Stimulated activated CD8-positive, alpha-beta memory T cell treated with anti-CD3 and anti-CD28 coated beads, Interleukin-12 subunit alpha, Interleukin-12 subunit beta, amount 100 ng/mL, for 24 hours (primary cell): ENCODE data around the gene RHBG.
"Not testable (repeated sequence)": the region's sequence is repeated elsewhere in the genome, so short reads cannot be mapped to it uniquely, and the experiment has no call there.

Source experiments
- DNase-seq: peaks from one replicate; pipeline ENCODE4 v3.0.0-alpha.2; 2020; ENCODE audit errors: extremely low read depth

RHBG gene, protein sequence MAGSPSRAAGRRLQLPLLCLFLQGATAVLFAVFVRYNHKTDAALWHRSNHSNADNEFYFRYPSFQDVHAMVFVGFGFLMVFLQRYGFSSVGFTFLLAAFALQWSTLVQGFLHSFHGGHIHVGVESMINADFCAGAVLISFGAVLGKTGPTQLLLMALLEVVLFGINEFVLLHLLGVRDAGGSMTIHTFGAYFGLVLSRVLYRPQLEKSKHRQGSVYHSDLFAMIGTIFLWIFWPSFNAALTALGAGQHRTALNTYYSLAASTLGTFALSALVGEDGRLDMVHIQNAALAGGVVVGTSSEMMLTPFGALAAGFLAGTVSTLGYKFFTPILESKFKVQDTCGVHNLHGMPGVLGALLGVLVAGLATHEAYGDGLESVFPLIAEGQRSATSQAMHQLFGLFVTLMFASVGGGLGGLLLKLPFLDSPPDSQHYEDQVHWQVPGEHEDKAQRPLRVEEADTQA

DNA sequence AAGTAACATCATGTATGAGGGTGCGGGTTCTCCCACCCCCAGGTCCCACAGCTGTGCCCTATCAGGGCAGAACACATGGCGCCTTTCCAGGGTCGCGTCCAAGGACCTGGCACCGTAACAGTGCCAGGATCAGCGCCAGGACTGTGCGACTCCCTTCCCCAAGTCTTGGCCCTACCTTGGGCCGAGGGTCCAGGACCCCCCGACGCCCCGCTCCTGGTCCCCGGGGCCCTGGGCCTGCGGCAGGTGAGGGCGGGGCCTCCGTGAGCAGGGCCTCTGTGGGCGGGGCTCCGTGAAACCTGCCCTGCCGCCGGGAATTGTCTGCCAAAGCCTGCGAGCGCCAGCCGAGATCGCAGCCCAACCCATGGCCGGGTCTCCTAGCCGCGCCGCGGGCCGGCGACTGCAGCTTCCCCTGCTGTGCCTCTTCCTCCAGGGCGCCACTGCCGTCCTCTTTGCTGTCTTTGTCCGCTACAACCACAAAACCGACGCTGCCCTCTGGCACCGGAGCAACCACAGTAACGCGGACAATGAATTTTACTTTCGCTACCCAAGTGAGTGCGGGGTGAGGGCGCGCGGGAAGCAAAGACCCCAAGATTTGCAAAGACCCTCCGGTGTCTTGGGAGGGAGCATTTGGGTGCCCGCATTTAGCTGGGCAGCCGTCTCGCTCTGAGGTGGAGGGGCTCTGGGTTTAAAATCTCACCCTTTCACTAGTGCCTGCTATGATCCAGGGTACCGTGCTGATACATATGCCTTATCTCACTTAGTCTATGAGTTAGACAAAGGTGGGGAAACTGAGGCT, at the start of gene RHBG:
Gene RHBG, plus strand, starts transcription at position 323 of the 796 bp plus-strand sequence. Its CDS starts 39 bp downstream, at position 362.
- no peak for DNase-seq

DNA sequence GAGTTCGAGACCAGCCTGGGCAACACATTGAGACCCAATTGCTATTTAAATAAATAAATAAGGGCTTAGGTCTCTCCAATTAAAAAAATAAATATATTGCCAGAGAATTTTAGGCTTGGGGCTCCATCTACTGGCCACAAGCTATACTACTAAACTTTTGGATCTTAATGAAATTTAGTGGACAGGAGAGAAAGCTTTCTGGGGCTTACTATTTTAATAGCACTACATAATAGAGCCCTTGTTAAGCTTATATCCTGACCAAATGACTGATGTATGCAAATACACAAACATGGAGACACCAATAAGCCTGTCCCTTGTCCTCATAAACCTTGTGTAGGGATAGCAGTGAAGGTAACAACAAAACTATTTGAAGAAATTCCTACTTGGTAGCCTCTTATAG, 49.3 kb upstream of the RHBG start:
- DNase-seq, result no peak

DNA sequence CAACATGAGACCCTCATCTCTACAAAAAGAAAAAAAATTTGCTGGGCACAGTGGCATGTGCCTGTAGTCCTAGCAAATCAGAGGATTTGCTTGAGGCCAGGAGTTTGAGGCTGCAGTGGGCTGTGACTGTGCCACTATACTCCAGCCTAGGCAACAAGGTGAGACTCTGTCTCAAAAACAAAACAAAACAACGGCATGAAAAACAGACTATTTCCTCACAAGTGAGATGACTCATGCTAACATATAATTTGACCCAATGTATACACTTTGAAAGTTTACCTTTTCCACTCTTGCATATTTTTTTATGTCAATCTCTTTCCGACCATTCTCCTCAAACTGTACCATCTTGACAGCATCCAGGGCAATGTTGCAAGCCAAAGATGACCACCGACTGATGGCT, 48.5 kb upstream of the RHBG start:
- no peak for DNase-seq

DNA sequence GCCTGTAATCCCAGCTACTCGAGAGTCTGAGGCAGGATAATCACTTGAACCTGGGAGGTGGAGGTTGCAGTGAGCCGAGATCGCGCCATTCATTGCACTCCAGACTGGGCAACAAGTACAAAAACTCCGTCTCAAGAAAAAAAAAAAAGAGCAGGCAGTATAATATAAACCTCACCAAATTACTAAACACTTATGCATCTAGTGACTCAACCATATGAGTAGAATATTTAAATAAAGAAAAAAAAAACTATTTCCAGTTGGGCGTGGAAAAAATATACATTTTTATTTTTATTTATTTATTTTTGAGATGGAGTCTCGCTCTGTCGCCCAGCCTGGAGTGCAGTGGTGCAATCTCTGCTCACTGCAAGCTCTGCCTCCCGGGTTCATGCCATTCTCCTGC, 45.8 kb upstream of the RHBG start:
- not testable (repeated sequence) for DNase-seq

DNA sequence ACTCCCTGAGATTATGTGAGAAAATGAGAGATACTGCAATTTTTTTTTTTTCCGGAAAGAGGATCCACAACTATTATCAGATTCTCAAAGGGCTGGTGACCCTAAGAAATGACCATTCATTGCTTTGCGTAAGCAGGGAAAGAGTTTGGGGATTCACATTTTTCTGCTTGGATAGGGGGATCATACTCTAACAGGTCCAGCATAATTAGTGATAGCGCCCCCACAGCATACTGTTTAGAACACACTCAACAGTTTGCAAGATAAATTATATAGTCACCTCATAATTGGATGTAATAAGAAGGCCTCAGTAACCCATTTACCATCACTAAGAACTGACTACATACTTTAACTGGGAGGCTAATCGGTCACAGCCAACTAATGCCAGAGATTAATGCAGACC, 32.8 kb upstream of the RHBG start:
- no peak for DNase-seq

DNA sequence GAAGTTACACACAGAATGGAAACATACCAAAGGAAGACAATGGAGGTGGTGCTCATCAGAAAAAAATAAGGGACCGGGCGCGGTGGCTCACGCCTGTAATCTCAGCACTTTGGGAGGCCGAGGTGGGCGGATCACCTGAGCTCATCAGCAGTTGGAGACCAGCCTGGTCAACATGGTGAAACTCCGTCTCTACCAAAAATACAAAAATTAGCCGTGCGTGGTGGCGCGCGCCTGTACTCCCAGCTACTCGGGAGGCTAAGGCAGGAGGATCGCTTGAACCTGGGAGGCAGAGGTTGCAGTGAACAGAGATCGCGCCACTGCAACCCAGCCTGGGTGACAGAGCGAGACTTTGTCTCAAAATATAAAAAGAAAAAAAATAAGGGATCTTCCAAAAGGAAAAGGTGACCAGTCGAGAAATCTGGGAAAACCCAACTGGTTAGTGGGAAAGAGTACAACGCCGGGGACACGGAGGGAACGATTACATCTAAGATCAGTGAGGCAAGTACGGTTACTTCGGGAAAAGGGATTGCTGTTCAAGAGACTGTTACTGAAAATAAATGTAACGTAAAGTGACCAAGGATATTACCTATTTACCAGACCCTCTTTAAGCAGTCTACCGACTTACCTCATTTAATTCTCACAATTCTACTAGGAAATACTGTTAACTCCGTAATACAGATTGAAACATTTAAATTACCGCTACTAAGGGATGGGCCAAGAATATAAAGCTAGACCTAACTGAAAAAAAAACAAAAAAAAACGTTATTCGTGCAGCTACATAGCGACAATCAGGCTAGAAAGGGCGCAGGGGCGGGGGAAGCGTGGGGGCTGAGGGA, 31.7 kb upstream of the RHBG start:
- DNase-seq, result no peak

DNA sequence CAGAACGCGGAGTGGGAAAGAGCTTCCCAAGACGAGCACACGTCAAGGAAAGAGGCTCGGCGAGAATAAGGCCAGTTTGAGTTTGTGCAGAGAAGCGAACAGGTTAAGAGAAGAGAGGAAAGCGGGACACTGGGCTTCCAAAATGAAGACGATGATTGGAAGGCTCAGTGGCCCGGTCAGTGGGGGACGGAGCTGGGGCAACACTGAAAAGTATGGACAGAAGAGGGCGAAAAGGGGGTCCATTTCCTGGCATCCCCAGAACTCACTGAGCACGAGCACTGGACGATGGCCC, 31.2 kb upstream of the RHBG start:
- DNase-seq, result no peak

DNA sequence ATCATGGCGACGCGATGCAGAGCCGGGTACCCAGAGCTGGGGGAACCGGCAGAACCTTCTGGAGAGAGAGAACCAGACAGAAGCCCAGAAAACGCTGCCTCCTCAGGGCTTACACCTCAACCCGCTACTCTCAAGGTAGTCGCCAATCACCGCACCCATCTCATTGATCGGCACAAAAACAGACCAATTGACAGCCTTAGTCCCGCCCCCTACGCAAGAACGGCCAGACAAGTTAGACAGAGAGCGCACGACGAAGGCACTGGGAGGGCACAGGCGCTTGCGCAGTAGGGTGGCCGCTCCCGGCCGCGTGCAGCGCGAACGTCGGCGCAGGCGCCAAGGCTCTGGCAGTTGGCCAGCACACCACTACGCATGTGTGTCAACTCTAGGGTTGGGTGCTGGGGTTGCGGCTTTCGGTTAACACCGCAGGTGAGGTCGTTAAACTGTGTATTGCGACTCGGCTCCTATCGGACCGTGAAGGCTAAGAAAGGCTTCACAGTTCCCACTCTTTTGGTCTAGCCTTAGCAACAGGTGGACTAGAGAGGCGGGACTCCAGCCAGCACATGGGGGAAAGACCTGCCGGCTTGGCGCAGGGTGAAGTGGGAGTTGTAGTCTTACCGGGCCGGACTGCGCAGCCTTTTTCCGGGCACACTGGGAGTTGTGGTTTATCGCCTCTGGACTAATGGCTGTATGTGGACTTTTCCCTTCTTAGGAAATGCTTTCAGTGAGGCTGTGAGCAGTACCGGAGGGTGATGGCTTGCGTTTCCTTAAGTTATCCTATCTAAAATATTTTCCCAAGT, 30.6 kb upstream of the RHBG start, which contains the start of the genes CCT3 and TSACC:
Gene CCT3, minus strand, starts transcription at position 113 of the 797 bp plus-strand sequence. Its CDS starts 108 bp downstream, at position 5.
Gene TSACC, plus strand, starts transcription at position 347 of the 797 bp plus-strand sequence. CDS start 1,232 bp downstream, outside the sequence.
- DNase-seq, result peak; percentile 96

DNA sequence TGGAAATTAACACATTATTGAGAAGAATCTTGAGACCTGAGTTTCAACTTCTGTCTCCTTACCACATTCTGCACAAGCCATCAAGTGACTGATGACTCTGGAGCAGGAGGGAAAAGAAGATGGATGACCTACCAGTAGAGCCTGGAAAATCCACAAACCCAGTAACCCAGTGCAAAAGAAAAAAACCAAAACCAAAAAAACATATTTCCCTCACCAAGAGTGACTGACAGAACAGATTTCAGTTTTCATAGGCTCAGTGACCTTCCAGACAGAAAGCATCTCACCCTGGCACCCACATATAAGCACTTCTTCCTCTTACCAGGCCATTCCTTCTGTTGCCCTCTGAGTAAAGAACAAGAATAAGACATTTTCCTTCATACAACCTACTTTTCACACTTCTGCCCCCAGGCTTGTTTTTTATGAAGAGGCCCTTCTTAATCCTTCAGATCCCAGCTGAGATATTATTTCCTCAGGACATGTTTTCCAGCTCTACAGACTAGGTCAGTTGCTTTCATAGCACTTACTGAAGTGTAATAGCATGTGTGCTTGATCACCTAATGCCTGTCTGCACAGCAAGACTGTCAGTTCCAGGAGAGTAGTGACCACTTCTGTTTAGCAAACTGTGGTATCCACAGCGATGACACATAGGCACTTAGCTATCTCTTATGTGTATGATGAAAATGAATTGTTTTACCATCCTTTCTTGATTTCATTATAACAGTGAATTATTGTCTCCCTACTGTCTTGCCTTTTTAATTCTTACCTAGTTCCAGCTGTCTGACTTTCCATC, 26.6 kb upstream of the RHBG start:
- no peak for DNase-seq

DNA sequence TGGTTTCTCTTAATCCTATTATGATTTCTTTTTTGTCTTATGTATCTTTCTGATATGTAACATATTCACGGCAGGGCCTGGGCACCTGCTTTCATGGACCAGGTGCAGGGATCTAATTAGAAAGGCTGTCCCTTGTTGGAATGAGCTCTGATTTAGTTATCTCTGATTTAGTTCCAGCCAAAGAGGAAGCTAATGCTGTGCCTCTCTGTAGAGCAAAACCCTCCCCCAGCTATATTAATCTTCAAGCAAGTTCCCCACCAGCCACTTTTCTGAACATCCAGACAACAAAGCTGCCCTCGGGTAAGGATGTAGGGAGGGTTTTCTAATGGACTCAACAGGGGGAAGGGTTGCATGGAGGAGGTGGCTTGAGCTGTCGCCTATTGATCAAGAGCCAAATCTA, 24.6 kb upstream of the RHBG start:
- no peak for DNase-seq

DNA sequence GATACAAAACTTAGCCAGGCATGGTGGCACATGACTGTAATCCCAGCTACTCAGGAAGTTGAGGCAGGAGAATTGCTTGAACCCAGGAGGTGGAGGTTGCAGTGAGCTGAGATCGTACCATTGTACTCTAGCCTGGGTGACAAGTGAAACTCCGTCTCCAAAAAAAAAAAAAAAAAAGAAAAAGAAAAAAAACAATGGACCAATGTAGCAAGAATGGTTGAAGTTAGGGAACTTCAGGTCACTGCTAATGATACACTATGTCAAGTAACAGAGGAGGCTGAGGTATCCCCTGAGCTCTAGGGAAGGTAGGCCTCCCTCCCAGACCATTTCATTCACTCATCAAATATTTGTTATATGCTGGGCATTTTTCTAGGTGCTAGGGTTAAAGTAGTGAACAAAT, 23.0 kb upstream of the RHBG start:
- not testable (repeated sequence) for DNase-seq

DNA sequence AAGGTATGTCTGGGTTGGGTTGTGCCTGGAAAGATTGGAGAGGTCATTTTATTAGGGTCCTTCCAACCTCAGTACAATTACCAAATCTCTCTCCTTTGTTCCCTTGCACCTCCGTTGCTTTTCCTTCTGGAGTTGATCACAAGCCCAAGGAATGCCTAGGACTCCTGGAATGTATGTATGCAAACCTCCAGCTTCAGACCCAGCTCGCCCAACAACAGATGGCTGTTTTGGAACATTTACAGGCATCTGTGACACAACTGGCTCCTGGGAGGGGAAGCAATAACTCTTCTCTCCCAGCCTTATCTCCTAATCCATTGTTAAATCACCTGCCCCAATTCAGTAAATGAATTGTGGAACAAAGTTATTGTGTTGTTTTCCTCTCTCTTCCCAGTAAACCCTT, 22.4 kb upstream of the RHBG start:
- DNase-seq, result no peak

DNA sequence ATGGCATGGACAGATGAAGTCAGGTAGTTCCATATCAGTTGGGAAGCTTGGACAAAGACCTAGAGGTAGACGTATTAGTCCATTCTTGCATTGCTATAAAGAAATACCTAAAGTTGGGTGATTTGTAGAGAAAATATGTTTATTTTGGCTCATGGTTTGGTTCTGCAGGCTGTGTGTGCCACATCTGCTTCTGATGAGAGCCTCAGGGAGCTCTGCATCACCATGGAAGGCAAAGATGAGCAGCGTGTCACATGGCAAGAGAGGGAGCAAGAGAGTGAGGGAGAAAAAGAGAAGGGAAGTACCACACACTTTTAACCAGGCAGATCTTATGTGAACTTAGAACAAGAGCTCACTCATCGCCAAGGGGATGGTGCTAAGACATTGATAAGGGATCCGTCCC, 21.7 kb upstream of the RHBG start:
- DNase-seq, result no peak

DNA sequence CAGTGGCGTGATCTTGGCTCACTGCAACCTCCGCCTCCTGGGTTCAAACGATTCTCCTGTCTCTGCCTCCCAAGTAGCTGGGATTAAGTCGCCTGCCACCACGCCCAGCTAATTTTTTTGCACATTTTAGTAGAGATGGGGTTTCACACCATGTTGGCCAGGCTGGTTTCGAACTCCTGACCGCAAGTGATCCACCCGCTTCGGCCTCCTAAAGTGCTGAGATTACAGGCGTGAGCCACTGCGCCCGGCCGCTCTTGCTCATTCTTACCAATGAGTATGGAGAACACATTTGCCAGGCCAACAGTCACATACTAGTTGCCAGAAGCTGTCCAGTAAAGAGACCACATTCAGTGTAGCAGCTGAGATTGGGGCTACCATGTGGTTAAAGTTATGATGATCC, 16.5 kb upstream of the RHBG start:
- not testable (repeated sequence) for DNase-seq

DNA sequence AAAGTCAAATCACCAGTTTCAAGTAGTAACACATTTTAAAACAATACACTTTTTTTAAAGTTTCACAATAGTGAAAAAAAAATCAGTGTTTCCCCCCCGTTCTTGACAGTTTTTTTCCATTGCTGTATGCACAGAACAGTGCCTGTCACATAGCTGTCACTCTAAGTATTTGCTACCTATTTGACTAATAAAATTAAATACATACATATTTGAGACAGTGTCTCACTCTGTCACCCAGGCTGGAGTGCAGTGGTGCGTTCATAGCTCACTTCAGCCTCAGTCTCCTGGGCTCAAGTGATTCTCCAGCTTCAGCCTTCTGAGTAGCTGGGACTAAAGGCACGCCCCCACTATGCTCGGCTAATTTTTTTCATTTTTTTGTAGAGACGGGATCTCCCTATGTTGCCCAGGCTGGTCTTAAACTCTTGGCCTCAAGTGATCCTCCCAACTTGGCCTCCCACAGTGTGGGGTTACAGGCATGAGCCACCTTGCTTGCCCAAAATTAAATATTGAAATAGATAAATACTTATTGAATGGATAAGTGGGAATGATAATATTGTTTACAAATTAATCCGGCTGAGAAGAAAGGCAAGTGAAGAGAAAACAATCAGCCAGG, 12.6 kb upstream of the RHBG start:
- no peak for DNase-seq

DNA sequence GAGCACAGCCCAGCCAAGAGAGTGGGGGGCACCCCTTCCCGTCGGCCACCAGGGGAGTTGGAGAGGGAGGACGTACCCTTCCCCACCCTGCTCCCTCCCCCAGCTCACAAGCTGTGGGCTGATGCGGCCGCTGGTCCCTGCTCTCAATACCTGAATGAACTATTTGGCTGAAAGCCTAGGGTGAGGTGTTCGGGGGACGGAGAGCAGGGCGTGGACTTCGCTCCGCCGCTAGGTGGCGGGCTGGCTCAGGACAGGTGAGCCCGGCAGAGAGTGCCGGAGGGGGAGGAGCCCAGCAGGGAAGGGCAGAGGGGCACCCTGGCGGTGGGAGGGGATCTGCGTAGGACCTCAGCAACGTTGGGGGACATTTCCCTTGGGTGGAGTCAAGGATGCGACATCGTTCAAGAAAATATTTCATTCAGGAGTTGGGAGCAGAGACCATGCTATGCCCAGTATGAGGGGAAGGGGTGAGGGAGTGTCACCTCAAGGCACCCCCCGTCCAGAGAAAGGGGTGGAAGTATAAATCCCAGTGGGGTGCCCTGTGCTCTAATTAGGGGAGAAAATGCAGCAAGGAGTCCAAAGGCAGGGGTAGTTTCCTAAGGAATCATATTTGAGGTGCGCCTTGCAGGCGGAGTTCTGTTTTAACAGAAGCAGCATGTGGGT, 12.0 kb upstream of the RHBG start:
- peak; percentile 22 for DNase-seq

DNA sequence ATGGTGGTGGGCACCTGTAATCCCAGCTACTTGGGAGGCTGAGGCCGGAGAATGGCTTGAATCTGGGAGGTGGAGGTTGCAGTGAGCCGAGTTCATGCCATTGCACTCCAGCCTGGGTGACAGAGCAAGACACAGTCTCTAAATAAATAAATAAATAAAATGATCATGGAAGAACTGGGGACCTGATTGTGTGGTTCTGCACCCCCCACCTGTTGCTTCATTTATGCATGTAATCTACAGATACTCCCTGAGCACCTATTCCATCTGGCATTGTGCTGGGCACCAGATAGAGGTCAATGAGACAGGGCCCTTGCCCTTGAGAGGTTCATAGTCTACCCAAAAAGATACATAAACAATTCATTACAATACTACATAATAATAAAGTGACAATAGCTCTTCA, 11.0 kb upstream of the RHBG start:
- no peak for DNase-seq

DNA sequence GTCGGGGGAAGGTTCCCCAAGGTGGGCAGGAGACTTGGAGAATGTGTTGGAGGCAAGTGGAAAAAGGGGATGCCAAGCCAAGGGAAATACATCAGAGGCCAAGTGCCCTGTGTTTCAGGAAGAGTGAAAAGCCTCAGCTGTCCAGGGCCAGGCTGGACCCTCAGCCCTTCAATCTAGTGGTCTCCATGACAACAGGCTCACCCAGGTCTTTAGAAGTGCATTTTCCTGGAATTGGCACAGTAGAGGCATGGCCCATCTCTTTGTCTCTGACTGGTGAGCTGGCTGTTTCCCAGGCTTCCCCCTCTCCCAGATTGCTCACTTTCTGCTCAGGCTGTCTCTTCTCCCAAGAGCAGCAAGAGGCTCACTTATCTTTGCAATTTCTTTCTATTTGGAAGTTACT, 10.4 kb upstream of the RHBG start:
- DNase-seq, result no peak

DNA sequence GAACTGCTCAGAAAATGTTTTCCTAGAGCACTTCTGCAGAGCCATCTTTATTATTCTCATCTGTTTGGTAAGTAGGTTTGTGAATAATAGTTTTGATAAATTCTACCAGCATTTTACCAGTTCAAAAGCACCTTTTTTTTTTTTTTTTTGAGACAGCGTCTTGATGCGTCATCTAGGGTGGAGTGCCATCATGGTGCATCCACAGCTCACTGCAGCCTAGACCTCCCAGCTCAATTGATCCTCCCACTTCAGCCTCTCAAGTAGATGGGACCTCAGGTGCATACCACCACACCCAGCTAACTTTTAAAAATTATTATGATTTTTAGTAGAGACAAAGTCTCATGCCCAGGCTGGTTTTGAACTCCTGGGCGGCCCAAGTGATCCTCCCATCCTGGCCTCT, 9.8 kb upstream of the RHBG start:
- no peak for DNase-seq
